ENCODE measurements around the gene NSUN4.

- no peak for TF ChIP-seq POLR2AphosphoS5 (IDR thresholded peaks at IDR 0.05; ENCODE audit: low read depth)
- TF ChIP-seq CTCF (IDR thresholded peaks at IDR 0.05; ENCODE audit: insufficient read depth, low read length): no peak
- TF ChIP-seq REST (IDR thresholded peaks at IDR 0.05; ENCODE audit: insufficient replicate concordance, low read depth): no peak
These were observed 39.4 kb downstream of the NSUN4 start for GRCh38 chr1:46379996-46380395.
